ENCODE measurements around the gene USP7. TPM values are rescaled to one million over a fixed set of nuclear protein-coding genes. Genes with fewer than 3 reads are reported as not detected.

The USP7 gene
- total RNA-seq, 4 donors from 2014 or later: 67.9 to 84.7 (median 73.3) TPM

DNA sequence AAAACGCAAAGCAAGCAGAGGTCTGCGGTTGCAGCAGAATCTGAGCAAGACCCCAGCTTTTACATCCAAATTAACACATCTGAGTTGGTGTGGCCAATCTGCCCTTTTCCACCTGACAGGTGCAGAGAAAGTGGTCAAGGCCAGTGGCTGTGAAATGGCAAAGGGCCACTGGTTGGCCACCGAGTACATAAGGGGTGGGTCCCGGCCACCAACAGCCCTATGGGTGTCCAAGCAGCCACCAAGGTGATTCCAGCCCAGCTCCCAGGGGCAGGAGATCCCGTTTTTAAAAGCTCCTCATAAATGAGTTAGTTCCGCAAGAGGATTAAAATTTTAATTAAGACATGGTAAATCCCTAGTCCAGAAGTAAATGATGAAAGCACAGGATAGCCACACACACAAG lies 29.1 kb downstream of the USP7 start:
- H3K4me3 ChIP-seq: no peak overlapping the region
- DNase-seq (ENCODE audit: extremely low spot score): no peak
- peaks cover 30 to 61% (median 52%) of the 10 kb centered on the region in 4 donors for H3K4me1 ChIP-seq
- TF ChIP-seq EP300 (IDR thresholded peaks at IDR 0.05) (no peak), POLR2A (IDR thresholded peaks at IDR 0.05; ENCODE audit: low read depth) (no peak), POLR2AphosphoS5 (IDR thresholded peaks at IDR 0.05) (no peak)
- TF ChIP-seq, protein P1, sequence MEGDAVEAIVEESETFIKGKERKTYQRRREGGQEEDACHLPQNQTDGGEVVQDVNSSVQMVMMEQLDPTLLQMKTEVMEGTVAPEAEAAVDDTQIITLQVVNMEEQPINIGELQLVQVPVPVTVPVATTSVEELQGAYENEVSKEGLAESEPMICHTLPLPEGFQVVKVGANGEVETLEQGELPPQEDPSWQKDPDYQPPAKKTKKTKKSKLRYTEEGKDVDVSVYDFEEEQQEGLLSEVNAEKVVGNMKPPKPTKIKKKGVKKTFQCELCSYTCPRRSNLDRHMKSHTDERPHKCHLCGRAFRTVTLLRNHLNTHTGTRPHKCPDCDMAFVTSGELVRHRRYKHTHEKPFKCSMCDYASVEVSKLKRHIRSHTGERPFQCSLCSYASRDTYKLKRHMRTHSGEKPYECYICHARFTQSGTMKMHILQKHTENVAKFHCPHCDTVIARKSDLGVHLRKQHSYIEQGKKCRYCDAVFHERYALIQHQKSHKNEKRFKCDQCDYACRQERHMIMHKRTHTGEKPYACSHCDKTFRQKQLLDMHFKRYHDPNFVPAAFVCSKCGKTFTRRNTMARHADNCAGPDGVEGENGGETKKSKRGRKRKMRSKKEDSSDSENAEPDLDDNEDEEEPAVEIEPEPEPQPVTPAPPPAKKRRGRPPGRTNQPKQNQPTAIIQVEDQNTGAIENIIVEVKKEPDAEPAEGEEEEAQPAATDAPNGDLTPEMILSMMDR (IDR thresholded peaks at IDR 0.05): no peak
- no peaks in the 10 kb centered on the region for H3K9me3 ChIP-seq
- H3K27me3 ChIP-seq: no peaks in the 10 kb centered on the region
- peaks cover 3 to 7% (median 5%) of the 10 kb centered on the region in 4 donors for H3K36me3 ChIP-seq
- WGBS: 90% methylated on average over 5 of the region's 6 CpGs
- intact Hi-C loops (cut with DNase I): no loop called here
- H3K27ac ChIP-seq (replicated peaks in 1 of 4): no peak overlapping the region

DNA sequence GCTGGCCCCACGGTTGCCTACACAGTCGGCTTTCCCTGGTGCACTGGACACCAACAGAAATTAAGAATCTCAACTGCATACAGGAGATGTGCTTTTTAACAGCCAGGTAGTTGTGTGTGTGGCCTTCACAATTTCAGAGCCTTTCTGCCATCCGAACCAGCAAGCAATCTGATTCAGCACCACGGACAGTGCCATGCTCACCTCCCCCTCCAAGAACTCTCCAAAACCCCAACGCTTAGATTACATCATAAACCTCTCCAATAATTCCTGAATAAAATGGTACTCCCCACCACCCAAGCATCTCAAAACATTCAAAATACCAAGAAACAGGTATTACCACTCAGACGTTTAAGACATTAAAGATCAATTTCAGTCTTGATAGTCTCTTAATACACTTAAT lies 31.8 kb downstream of the USP7 start:
- H3K27me3 ChIP-seq: no peaks in the 10 kb centered on the region
- H3K4me3 ChIP-seq: no peak overlapping the region
- peaks cover 25 to 46% (median 35%) of the 10 kb centered on the region in 4 donors for H3K4me1 ChIP-seq
- H3K36me3 ChIP-seq: peaks cover 8 to 32% (median 28%) of the 10 kb centered on the region in 4 donors
- DNase-seq (ENCODE audit: extremely low spot score): no peak
- H3K9me3 ChIP-seq: no peaks in the 10 kb centered on the region
- intact Hi-C loops (cut with DNase I): no loop called here
- TF ChIP-seq EP300 (IDR thresholded peaks at IDR 0.05) (no peak), POLR2A (IDR thresholded peaks at IDR 0.05; ENCODE audit: low read depth) (no peak), POLR2AphosphoS5 (IDR thresholded peaks at IDR 0.05) (no peak)
- TF ChIP-seq, protein P1 (IDR thresholded peaks at IDR 0.05): no peak
- no peak overlapping the region for H3K27ac ChIP-seq (replicated peaks in 1 of 4)
- 40% methylated on average over 6 of the region's 6 CpGs for WGBS

DNA sequence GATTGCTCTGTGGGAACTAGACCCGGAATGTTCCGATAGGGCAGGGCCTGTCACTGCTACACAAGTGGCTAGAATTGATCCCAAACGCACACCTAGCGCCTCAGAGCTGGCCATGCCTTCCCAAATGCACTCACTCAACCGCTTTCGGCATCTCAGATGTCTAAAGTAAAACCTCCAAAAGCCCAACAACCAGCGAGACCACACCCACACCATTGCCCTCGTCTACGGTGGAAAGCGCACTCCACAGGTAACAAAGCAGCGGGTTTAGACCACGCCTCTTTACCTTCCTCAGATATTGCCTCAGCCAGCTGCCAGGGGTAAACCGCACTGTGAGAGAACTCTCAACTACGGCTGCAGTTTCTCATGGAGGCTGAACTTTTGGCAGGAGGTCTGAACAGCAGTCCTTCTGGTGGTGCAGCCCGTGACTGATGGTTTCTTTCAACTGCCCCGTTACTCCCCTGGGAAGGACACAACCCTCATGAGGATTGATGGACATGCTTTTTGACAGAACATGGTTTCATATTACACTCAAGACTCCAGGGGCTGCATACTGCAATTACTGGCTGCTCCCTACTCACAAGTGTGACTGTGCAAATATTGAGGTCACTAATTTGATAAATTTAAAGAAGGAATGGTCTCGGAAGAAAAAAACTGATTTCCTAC lies 34.5 kb downstream of the USP7 start:
- peaks cover 11 to 26% (median 16%) of the 10 kb centered on the region in 4 donors for H3K4me1 ChIP-seq
- no peak overlapping the region for H3K27ac ChIP-seq (replicated peaks in 1 of 4)
- no peak for DNase-seq (ENCODE audit: extremely low spot score)
- WGBS: 90% methylated on average over 17 of the region's 17 CpGs
- peaks cover 8 to 46% (median 37%) of the 10 kb centered on the region in 4 donors for H3K36me3 ChIP-seq
- no peak overlapping the region for H3K4me3 ChIP-seq
- H3K9me3 ChIP-seq: no peaks in the 10 kb centered on the region
- intact Hi-C loops (cut with DNase I): no loop called here
- no peak for TF ChIP-seq POLR2A (IDR thresholded peaks at IDR 0.05; ENCODE audit: low read depth)
- TF ChIP-seq, protein P1 (IDR thresholded peaks at IDR 0.05): no peak
- TF ChIP-seq EP300 (IDR thresholded peaks at IDR 0.05): no peak
- TF ChIP-seq POLR2AphosphoS5 (IDR thresholded peaks at IDR 0.05): no peak
- H3K27me3 ChIP-seq: no peaks in the 10 kb centered on the region

DNA sequence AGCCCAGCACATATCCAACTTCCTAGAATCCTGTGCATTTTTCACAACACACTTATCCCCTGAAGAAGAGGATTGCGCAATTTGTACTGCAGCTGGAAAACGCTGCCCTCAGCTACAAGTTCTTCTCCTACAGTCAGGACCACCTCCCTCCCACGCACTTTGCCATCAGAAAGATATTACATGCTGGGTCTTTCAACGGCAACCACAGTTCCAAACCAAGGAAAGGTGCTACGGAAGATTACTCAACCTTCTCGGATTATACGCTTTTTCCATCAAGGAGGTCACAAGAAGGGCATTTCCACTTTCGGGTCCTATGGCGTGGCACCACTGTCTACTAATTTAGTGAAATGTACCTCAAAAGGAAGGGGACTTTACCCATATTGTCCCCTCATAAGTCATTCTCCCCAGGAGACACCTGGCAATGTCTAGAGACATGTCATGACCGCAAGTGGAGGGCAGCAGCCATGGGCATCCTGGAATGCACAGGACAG lies 35.2 kb downstream of the USP7 start:
- H3K9me3 ChIP-seq: no peaks in the 10 kb centered on the region
- TF ChIP-seq, protein P1 (IDR thresholded peaks at IDR 0.05): no peak
- TF ChIP-seq POLR2AphosphoS5 (IDR thresholded peaks at IDR 0.05) (no peak), EP300 (IDR thresholded peaks at IDR 0.05) (no peak), POLR2A (IDR thresholded peaks at IDR 0.05; ENCODE audit: low read depth) (no peak)
- peaks cover 14 to 28% (median 21%) of the 10 kb centered on the region in 4 donors for H3K4me1 ChIP-seq
- H3K4me3 ChIP-seq: no peak overlapping the region
- WGBS: 91% methylated on average over 10 of the region's 10 CpGs
- H3K36me3 ChIP-seq: peaks cover 8 to 48% (median 37%) of the 10 kb centered on the region in 4 donors
- intact Hi-C loops (cut with DNase I): no loop called here
- no peak for DNase-seq (ENCODE audit: extremely low spot score)
- no peak overlapping the region for H3K27ac ChIP-seq (replicated peaks in 1 of 4)
- no peaks in the 10 kb centered on the region for H3K27me3 ChIP-seq

Data from esophagus muscularis mucosa (tissue), 4 donors.